Measurements from ENCODE around the gene VPS13D.

VPS13D gene

DNA sequence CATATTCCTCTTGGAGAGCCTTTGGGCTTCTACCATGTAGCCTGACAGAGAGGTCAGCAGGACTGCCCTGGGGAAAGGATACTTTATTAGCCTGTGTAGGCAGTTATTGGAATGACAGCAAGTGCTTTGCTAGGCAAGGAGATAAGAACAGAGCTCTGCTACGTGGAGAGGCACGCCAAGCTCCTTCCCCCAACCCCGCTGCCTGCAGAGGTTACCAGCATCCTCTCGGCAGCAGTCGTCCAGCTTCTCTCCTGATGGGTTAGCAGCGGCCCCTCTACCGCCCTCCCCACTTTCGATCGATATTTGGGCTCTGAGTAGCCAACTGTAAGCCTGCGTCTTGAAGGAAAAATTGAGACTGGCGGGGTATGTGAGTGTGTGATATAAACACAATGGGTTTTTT is 265.9 kb downstream of the VPS13D start:
- H3K4me2 ChIP-seq (ENCODE audit: low read depth, low read length), result no peak overlapping the region
- DNase-seq, result no peak
- no peak for TF ChIP-seq CTCF (IDR thresholded peaks at IDR 0.05; ENCODE audit: low read length)
- no peak for TF ChIP-seq EZH2 (optimal IDR thresholded peaks at IDR 0.05; ENCODE audit: low read depth, low read length)
- no peak for TF ChIP-seq EZH2phosphoT487 (IDR thresholded peaks at IDR 0.05; ENCODE audit: low read length)

DNA sequence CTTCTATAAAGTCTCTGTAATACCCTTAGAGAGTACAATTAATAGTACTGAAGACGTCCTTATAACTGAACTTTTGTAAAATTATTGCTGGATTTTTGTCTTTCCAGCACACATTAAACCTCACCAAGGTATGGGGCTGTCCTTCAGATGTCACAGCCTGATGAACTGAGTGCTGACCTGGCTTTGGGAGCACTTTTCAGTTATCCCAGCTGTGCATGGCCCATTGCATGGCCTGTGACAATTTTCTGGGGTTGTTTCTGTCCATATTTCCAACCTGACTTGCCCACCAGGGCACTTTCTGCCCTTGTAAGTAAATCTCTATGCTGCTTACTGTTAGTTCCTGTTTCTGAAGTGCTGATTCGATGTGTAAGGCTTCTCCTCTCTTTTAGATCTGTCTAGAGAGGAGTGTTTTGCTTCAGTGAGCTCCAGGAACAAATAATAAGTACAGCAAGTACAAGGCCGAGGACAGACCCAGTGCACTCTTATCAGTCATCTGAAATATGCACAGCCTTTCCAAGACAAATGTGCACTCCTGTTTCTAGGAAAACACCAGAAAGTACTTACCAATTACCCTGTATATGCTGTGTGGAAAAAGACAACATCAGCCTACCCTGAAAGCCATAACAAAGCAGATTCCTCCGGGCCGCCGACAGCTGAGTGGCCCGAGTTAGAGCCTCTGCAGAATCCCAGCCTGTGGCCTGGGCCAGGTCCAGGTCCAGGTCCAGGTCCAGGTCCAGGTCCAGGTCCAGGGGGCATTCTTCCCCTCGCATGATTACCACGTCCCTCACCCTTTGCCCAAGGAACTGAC is 266.5 kb downstream of the VPS13D start:
- H3K4me3 ChIP-seq (ENCODE audit: low read length), result no peak overlapping the region
- H3K9me2 ChIP-seq (replicated peaks; ENCODE audit: insufficient read depth, low read length), result no peaks in the 10 kb centered on the region
- H4K20me1 ChIP-seq (ENCODE audit: insufficient read depth, low read length), result no peaks in the 10 kb centered on the region
- H3K9me3 ChIP-seq (replicated peaks; ENCODE audit: insufficient read depth, low read length), result no peaks in the 10 kb centered on the region
- H3K4me2 ChIP-seq (ENCODE audit: low read depth, low read length), result no peak overlapping the region
- no peak for DNase-seq
- no peak overlapping the region for H3K9ac ChIP-seq (ENCODE audit: low read length)
- H3K4me1 ChIP-seq (ENCODE audit: low read length), result no peaks in the 10 kb centered on the region
- H3F3A ChIP-seq (ENCODE audit: insufficient read depth, low read length), result no peaks in the 10 kb centered on the region
- no peaks in the 10 kb centered on the region for H3K79me2 ChIP-seq (ENCODE audit: low read length)
- H2AFZ ChIP-seq (ENCODE audit: low read length), result no peak overlapping the region
- no peaks in the 10 kb centered on the region for H3K27me3 ChIP-seq (replicated peaks; ENCODE audit: insufficient read depth, low read length)
- H3K36me3 ChIP-seq (replicated peaks; ENCODE audit: insufficient read depth, low read length), result no peaks in the 10 kb centered on the region
- H3K27ac ChIP-seq (ENCODE audit: low read length), result no peak overlapping the region
- TF ChIP-seq EZH2 (optimal IDR thresholded peaks at IDR 0.05; ENCODE audit: low read depth, low read length), result no peak
- no peak for TF ChIP-seq EZH2phosphoT487 (IDR thresholded peaks at IDR 0.05; ENCODE audit: low read length)

More for the DNA sequence above, 265.9 kb downstream of the VPS13D start:
- no peaks in the 10 kb centered on the region for H3K36me3 ChIP-seq (replicated peaks; ENCODE audit: insufficient read depth, low read length)
- H3K9ac ChIP-seq (ENCODE audit: low read length), result no peak overlapping the region
- no peaks in the 10 kb centered on the region for H3K79me2 ChIP-seq (ENCODE audit: low read length)
- no peaks in the 10 kb centered on the region for H3K4me1 ChIP-seq (ENCODE audit: low read length)
- H3K27me3 ChIP-seq (replicated peaks; ENCODE audit: insufficient read depth, low read length), result no peaks in the 10 kb centered on the region
- H3K27ac ChIP-seq (ENCODE audit: low read length), result no peak overlapping the region
- no peaks in the 10 kb centered on the region for H3K9me3 ChIP-seq (replicated peaks; ENCODE audit: insufficient read depth, low read length)
- H3K4me3 ChIP-seq (ENCODE audit: low read length), result no peak overlapping the region
- no peak overlapping the region for H2AFZ ChIP-seq (ENCODE audit: low read length)
- no peaks in the 10 kb centered on the region for H3F3A ChIP-seq (ENCODE audit: insufficient read depth, low read length)
- H3K9me2 ChIP-seq (replicated peaks; ENCODE audit: insufficient read depth, low read length), result no peaks in the 10 kb centered on the region
- no peaks in the 10 kb centered on the region for H4K20me1 ChIP-seq (ENCODE audit: insufficient read depth, low read length)

DNA sequence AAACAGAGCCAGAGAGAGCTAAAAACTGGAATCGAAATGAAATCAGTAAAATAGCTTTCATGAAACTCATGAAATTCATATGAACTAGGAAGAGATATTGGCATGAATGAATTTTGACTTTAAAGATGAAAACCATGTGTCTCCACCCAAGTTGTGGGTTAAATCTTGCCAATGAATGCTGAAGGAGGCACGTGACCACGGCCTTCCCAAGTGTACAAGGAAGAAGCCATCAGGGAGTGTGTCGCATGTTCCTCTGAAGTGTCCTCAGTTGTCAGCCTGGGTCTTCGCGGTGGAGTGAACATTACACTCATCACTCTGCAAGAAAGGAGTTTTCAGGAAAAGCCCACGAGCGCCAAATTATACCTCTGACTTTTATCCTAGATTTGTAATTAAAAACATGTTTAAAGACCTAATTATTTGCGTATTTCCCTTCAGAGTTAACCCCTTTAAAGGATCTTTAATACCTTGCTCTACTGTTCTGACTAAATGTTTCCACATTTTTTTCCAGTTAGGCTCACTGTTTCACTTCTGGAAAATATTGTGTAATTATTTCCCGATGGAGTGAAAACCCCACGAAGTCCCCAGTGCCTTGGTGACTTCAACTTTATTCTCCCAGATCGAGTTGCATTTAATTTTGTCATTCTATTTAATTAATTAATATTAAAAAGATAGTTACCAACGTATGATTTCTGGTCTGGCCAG is 269.9 kb downstream of the VPS13D start:
- Histone ChIP-seq H2AFZ (ENCODE audit: low read length) (no peak overlapping the region), H3K9ac (ENCODE audit: low read length) (no peak overlapping the region), H3K9me2 (replicated peaks; ENCODE audit: insufficient read depth, low read length) (no peaks in the 10 kb centered on the region), H3K4me3 (ENCODE audit: low read length) (no peak overlapping the region), H3K79me2 (ENCODE audit: low read length) (no peaks in the 10 kb centered on the region), H3F3A (ENCODE audit: insufficient read depth, low read length) (no peaks in the 10 kb centered on the region), H3K4me1 (ENCODE audit: low read length) (no peaks in the 10 kb centered on the region), H3K4me2 (ENCODE audit: low read depth, low read length) (no peak overlapping the region), H3K36me3 (replicated peaks; ENCODE audit: insufficient read depth, low read length) (no peaks in the 10 kb centered on the region), H3K27me3 (replicated peaks; ENCODE audit: insufficient read depth, low read length) (no peaks in the 10 kb centered on the region), H3K9me3 (replicated peaks; ENCODE audit: insufficient read depth, low read length) (no peaks in the 10 kb centered on the region), H4K20me1 (ENCODE audit: insufficient read depth, low read length) (no peaks in the 10 kb centered on the region), H3K27ac (ENCODE audit: low read length) (no peak overlapping the region)
- TF ChIP-seq EZH2phosphoT487 (IDR thresholded peaks at IDR 0.05; ENCODE audit: low read length), result no peak
- no peak for TF ChIP-seq CTCF (IDR thresholded peaks at IDR 0.05; ENCODE audit: low read length)
- TF ChIP-seq EZH2 (optimal IDR thresholded peaks at IDR 0.05; ENCODE audit: low read depth, low read length), result no peak
- no peak for DNase-seq
